D721Med (cell line): ENCODE data around the gene CNTN2.

Experiments used
- DNase-seq: peaks from one replicate; pipeline ENCODE4 v3.0.0; 2011; ENCODE audit warnings: low spot score; ENCODE audit not compliant: insufficient read length
- FAIRE-seq: peaks from 2 replicates; lab custom pipeline; 2011; peaks lifted over from hg19 to GRCh38; lab: Jason Lieb, UNC
- TF ChIP-seq, protein P1 (sequence below): IDR thresholded peaks from 2 replicates; pipeline ENCODE4 v1.5.1; 2012; ENCODE audit warnings: mild to moderate bottlenecking, control low read depth; ENCODE audit not compliant: insufficient read depth; ENCODE audit errors: missing control alignments

The CNTN2 gene

DNA sequence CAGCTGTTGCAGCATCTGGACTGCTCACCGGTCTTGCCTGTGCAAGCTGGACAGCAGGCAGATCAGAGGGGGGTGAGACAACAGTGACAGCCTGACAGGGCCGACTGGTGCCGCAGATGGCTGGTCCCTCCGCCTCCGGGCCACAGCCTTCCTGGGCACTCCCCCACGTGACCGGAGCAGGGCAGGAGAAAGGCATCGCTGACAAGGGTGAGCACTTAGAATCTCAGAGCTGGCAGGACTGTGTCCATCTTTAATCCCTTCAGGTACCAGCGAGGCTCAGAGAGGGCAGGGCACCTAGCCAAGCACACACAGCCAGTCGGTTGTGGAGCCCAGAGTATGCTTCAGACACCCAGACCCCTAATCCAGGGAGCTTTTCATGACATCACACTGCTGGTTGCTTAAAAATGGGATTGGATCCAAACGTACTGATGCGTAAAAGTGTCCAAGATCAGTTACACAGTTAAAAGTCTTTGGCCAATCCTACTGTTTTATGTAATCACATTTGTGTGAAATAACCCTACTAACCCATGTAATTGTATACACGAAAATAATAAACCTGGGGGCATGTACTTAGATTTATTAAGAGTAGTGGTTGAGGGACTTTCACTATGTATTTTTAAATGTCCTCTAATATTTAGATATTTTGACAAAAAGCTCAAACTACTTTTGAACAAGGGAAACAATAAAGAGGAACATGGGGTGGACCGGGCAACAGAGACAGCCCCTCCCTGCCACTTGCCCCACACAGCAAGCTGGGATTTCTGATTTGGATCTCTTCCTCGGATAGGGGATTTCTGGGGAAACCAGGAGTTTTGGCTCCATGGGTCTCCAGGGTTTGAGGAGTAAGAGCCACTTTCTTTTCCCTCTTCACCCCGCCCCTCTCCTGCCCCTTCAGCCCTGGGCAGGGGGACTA, 758 bp upstream of the CNTN2 start:
- TF ChIP-seq, protein P1, sequence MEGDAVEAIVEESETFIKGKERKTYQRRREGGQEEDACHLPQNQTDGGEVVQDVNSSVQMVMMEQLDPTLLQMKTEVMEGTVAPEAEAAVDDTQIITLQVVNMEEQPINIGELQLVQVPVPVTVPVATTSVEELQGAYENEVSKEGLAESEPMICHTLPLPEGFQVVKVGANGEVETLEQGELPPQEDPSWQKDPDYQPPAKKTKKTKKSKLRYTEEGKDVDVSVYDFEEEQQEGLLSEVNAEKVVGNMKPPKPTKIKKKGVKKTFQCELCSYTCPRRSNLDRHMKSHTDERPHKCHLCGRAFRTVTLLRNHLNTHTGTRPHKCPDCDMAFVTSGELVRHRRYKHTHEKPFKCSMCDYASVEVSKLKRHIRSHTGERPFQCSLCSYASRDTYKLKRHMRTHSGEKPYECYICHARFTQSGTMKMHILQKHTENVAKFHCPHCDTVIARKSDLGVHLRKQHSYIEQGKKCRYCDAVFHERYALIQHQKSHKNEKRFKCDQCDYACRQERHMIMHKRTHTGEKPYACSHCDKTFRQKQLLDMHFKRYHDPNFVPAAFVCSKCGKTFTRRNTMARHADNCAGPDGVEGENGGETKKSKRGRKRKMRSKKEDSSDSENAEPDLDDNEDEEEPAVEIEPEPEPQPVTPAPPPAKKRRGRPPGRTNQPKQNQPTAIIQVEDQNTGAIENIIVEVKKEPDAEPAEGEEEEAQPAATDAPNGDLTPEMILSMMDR, result no peak
- DNase-seq (no peak), FAIRE-seq (no peak)

DNA sequence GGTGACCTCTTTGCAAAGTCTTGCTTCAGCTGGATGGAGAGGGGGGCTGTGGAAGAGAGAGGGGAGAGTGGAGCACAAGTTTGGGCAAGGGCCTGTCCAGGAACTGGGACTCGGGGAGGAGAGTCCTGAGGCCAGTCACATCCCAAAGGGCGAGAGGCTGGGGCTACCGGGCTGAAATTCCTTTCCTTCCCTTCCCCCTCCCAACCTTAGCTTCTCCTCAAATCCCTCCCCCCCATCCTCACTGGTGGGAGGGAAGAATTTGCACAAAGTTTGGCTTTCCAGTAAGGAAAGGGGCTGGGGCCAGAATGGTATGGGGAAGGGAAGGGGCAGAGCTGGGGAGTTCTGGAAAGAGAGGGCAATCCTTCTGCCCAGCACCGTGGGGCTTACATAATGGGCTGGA, 854 bp downstream of the CNTN2 start:
- TF ChIP-seq, protein P1, result no peak
- FAIRE-seq (no peak), DNase-seq (no peak)

DNA sequence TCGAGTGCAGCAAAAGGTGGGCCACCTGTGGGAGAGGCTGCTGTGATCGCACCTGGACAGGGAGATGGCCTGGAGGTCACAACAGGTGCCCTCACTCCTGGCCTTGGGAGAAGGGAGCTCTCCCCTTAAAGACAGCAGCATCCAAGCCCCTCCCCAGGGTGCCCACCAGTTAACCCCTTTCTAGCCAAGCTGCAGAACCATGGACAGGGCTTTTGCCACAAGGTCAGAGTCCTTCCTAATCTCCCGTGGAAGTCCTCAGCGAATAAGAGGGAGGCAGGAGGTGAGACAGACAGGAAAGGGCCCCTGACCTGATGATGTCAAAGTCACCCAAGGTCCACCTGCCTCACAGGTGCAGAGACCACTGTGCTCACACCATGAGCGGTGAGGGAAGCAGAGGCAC, 1.7 kb downstream of the CNTN2 start:
- DNase-seq (no peak), FAIRE-seq (no peak)
- TF ChIP-seq, protein P1, result no peak

DNA sequence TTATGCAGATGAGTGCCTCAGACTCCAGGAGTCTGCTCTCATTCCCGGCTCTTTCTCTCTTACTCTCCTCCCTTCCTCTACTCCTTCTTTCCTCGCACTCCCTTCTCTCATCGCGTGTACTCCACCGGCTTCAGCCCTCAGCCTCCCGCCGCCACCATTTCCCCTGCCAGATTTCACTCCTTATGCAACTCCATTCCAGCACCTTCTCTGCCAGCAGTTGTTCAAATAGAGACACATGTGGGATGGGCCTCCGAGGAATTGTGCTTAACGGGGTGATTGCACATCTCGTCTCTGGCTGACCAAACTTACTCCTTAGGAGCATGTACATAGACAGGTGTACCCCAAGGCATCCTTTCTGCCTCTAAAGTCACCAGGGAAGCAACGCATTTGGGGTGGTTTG, 2.1 kb downstream of the CNTN2 start:
- DNase-seq, result no peak
- no peak for FAIRE-seq
- TF ChIP-seq, protein P1, result no peak

DNA sequence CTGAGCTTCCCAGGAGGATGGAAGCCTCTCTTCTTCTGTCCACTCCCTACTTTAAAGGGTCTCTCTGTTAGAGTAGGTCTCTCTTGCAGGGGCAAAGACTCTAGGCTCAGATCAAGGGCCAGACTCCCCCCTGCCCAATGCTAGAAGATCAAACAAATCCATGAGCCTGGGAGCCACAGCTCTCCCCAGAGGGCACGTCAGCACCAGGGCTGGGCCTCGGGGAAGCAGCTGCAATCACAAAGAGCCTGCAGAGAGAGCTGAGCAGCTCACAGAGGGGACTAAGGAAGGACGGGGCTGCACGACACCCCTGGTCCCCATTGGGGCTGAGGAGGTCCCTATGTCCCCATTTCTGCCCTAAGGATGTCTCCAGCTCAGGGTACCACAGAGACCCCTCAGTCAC, 3.9 kb downstream of the CNTN2 start:
- DNase-seq (no peak), FAIRE-seq (no peak)
- TF ChIP-seq, protein P1, result no peak

DNA sequence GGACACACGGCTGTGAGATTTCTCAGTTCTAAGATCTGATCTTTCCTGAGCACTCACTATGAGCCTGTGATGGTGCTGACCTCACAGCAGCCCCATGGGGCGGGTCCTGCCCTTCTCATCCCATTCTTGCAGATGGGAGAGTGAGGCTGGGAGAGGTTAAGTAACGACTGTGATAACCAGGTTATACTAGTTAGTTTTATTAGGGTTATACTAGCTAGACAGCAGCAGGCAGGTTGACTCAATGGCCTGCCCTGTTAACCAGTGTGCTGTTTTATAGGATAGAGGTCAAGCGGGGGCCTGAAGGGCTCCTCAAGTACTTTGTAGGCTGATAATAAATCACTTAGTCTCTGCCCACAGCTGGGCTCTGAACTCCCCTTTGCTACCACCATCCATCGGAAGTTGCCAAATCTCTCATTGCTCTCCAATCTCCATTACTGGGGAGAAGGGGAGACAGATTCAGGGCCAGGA, 4.8 kb downstream of the CNTN2 start:
- DNase-seq (no peak), FAIRE-seq (no peak)
- TF ChIP-seq, protein P1, result no peak

DNA sequence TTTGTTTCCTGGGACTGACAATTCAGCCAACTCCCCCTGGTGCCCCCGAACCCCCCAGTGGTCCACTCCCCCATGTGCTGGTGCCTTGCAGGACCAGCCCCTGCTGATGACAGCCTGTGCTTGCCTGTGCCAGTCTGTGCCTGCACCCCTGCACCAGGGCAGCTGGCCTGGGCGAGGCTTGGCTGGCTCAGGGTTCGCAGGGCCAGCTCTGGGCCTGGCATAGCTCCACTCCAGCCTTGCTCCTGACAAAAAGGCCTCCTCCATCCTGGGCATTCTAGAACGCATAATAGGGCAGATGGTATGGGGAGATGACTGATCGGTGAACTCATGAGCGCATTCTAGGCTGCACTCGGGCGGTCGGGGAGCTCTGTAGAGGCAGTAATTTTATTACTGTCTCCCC, 5.4 kb downstream of the CNTN2 start:
- DNase-seq (no peak), FAIRE-seq (no peak)
- TF ChIP-seq, protein P1, result no peak
